ENCODE measurements around the gene ABCB11. TPM values are rescaled to one million over a fixed set of nuclear protein-coding genes. Genes with fewer than 3 reads are reported as not detected.

ABCB11 gene
- total RNA-seq (0.03 TPM), polyA plus RNA-seq (ENCODE audit: insufficient read depth, low read depth, low replicate concordance) (not detected)
- long read RNA-seq, donor 1: 0 reads
- long read RNA-seq, donor 2: 0 reads
- long read RNA-seq, donor 3: 0 reads
- long read RNA-seq, donor 4: 0 reads
- long read RNA-seq, donor 5: 0 reads
- long read RNA-seq, donor 6: 0 reads
- long read RNA-seq, donor 7: 0 reads
- long read RNA-seq, donor 8: 0 reads
- long read RNA-seq, donor 9: 0 reads
- long read RNA-seq, donor 10: 0 reads

- H3K4me3 ChIP-seq (ENCODE audit: low read length in 3 of 3): no peak within 1 kb of the TSS
Measured at GRCh38 chr2:169031202-169031601, at the start of gene ABCB11. Gene ABCB11 (minus strand): TSS chr2:169031324. CDS start chr2:169018125, 13,199 bp downstream.

GRCh38 chr2:169080250-169081069, 49.3 kb upstream of the ABCB11 start:
- Histone ChIP-seq H3K4me1 (ENCODE audit: control insufficient read depth in 2 of 3, insufficient read depth in 2 of 3, low read depth in 1 of 3, low read length in 3 of 3) (peaks cover 0 to 4% (median 3%) of the 10 kb centered on the region in 3 donors), H3K27me3 (ENCODE audit: control insufficient read depth, insufficient read depth, low read length) (no peaks in the 10 kb centered on the region), H3K4me3 (ENCODE audit: low read length in 3 of 3) (no peak overlapping the region), H3K27ac (ENCODE audit: low read depth in 2 of 2, low read length in 2 of 2) (no peak overlapping the region), H3K9ac (ENCODE audit: low read length in 3 of 3) (no peak overlapping the region), H3K36me3 (ENCODE audit: control insufficient read depth in 2 of 3, insufficient read depth in 3 of 3, low read length in 3 of 3) (no peaks in the 10 kb centered on the region), H3K9me3 (ENCODE audit: control insufficient read depth in 2 of 3, insufficient read depth in 1 of 3, low read length in 3 of 3) (no peaks in the 10 kb centered on the region)
- intact Hi-C loops (cut with DNase I): no loop called here
- no peak for FAIRE-seq
- no peak for DNase-seq
- TF ChIP-seq CTCF (IDR thresholded peaks at IDR 0.05; ENCODE audit: borderline replicate concordance, extremely low read depth, insufficient read depth): no peak

More at GRCh38 chr2:169031202-169031601, at the start of gene ABCB11:
- no peaks in the 10 kb centered on the region for H3K9me3 ChIP-seq (ENCODE audit: control insufficient read depth in 2 of 3, insufficient read depth in 1 of 3, low read length in 3 of 3)
- no peak for DNase-seq
- no peak for FAIRE-seq
- no peak within 1 kb of the TSS for H3K27ac ChIP-seq (ENCODE audit: low read depth in 2 of 2, low read length in 2 of 2)
- no peak within 1 kb of the TSS for H3K9ac ChIP-seq (ENCODE audit: low read length in 3 of 3)
- no peaks in the 10 kb centered on the region for H3K4me1 ChIP-seq (ENCODE audit: control insufficient read depth in 2 of 3, insufficient read depth in 2 of 3, low read depth in 1 of 3, low read length in 3 of 3)
- H3K36me3 ChIP-seq (ENCODE audit: control insufficient read depth in 2 of 3, insufficient read depth in 3 of 3, low read length in 3 of 3): no peaks in the 10 kb centered on the region
- intact Hi-C loops (cut with DNase I): no loop called here
- no peak for TF ChIP-seq CTCF (IDR thresholded peaks at IDR 0.05; ENCODE audit: borderline replicate concordance, extremely low read depth, insufficient read depth)
- no peaks in the 10 kb centered on the region for H3K27me3 ChIP-seq (ENCODE audit: control insufficient read depth, insufficient read depth, low read length)

- Histone ChIP-seq H3K4me1 (ENCODE audit: control insufficient read depth in 2 of 3, insufficient read depth in 2 of 3, low read depth in 1 of 3, low read length in 3 of 3) (peaks cover 0 to 10% (median 3%) of the 10 kb centered on the region in 3 donors), H3K36me3 (ENCODE audit: control insufficient read depth in 2 of 3, insufficient read depth in 3 of 3, low read length in 3 of 3) (no peaks in the 10 kb centered on the region), H3K4me3 (ENCODE audit: low read length in 3 of 3) (no peak overlapping the region), H3K9ac (ENCODE audit: low read length in 3 of 3) (no peak overlapping the region), H3K27me3 (ENCODE audit: control insufficient read depth, insufficient read depth, low read length) (no peaks in the 10 kb centered on the region), H3K27ac (ENCODE audit: low read depth in 2 of 2, low read length in 2 of 2) (no peak overlapping the region), H3K9me3 (ENCODE audit: control insufficient read depth in 2 of 3, insufficient read depth in 1 of 3, low read length in 3 of 3) (no peaks in the 10 kb centered on the region)
- no peak for TF ChIP-seq CTCF (IDR thresholded peaks at IDR 0.05; ENCODE audit: borderline replicate concordance, extremely low read depth, insufficient read depth)
- FAIRE-seq: no peak
- intact Hi-C loops (cut with DNase I): no loop called here
- no peak for DNase-seq
Measured at GRCh38 chr2:169077674-169078240, 46.6 kb upstream of the ABCB11 start.

Data from kidney (tissue), 22 donors.